GM21515 (cell line): ENCODE measurements around the gene EXOSC1.
"Not testable (repeated sequence)": the region's sequence is repeated elsewhere in the genome, so short reads cannot be mapped to it uniquely, and the experiment has no call there.

Source experiments
- ATAC-seq: cut with Tn5 transposase; IDR thresholded peaks from one replicate; pipeline ENCODE4 v1.9.1; 2021; ENCODE audit not compliant: unreplicated experiment

Gene EXOSC1, protein sequence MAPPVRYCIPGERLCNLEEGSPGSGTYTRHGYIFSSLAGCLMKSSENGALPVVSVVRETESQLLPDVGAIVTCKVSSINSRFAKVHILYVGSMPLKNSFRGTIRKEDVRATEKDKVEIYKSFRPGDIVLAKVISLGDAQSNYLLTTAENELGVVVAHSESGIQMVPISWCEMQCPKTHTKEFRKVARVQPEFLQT

DNA sequence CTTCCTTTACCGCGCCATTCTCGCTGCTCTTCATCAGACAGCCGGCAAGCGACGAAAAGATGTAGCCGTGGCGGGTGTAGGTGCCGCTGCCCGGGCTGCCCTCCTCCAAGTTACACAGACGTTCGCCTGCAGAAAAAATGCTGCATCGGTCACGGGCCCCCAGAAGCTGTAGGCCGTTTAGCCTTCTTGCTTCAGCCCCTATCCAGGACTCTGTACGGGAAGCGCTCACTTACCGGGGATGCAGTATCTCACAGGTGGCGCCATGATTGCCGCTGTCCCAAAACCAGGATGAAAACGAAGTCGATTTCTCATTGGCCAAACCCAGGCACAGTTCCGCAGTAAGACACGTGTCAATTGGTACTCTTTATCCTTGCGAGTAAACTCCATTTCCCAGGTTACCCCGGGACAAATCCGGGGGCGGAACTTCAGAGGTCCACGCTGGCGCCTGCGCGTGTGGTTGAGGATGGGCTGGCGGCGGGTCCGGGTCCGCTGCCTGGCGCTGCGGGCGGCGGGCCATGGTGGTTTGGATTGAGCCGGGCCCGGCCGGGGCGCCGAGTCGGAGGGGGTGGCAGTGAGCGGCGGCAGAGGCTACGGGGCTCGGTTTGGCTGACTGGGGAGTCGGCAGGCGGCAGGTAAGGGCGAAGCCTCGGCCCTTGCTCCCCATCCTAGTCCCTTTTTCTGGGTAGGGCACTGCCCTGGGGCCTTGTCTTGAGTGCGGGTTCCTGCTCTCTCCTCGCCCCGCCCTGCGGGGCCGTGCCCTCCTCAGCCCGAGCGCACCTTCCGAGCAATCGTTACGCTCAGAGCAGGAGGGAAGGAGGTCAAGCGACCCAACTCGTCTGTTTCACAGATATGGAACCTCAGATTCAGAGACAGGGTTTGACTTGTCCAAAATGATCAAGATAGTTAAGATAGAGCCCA lies at the start of gene EXOSC1, which contains the start of gene ZDHHC16:
TSS of gene EXOSC1 (minus strand) at position 285 of the 918 bp plus-strand sequence. CDS start at position 264, 21 bp downstream.
TSS of gene ZDHHC16 (plus strand) at position 454 of the 918 bp plus-strand sequence. CDS start 5,501 bp downstream, outside the sequence.
- peak; percentile 98 for ATAC-seq

DNA sequence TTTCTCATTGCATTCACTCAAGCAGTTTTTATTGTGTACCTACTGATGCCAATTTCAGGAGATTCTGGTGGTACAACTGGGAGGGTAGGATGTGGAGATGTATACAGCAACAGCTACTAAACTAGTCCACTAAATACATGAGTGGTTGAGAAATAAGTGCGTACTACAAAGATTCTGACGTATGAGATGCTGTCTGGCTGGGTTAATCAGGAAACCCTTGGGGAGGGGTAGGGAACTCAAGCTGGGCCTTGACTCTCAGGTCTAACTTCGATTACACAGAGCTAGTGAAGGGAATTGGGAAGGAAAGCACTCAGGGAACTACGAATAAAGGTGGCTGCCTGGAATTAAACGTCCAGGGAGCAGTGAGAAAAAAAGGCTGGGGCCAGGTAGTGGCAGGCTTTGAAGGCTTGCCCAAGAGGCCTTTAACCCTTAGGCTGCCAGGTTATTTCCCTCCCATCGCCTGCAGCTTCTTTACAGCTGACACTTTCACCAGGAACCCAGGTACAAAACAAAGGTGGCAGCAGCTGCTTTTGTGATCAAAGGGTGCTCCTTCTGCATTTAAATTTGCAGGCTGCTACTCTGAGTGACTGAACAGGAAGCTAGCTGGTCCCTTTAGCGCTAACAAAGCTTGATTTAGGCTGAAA lies 49.2 kb upstream of the EXOSC1 start:
- ATAC-seq: no peak

DNA sequence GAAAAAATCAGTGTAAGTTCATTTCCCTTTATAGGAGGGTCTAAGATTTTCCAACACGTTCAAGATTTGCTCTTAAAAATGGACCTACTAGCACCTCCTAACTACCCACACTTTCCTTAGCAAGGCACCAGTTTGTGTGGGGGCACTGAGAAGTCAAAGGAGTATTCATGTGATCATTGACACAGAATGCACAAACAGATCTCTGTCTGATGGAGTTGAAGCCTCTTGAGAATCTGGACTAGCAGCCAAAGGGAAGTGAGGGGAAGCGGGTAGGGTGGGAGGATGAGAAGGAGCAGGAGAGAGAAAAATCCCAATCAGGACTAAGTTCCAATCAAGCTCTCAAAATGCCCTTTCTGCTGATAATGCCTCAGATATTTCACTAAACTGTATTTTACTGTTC lies 48.3 kb upstream of the EXOSC1 start:
- ATAC-seq: no peak

DNA sequence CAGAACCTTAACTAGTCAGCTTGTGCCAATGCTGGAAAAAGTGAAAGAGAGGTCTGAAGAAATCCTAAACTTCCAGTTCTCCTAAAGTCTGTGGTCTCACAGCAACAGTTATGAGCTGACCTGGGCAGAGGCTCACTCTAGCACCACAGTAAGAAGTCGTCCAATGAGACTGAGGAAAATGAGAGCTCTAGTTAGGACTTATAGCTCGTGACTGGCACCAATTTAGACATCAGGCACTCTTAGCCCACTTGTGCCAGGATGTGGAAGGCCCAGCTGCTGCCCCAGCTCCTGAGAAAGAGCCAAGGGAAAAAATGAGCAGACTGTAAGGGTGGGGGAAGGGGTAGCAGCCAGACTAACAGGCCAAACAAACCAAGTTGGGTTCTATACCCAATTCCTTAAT lies 44.8 kb upstream of the EXOSC1 start:
- ATAC-seq: no peak

DNA sequence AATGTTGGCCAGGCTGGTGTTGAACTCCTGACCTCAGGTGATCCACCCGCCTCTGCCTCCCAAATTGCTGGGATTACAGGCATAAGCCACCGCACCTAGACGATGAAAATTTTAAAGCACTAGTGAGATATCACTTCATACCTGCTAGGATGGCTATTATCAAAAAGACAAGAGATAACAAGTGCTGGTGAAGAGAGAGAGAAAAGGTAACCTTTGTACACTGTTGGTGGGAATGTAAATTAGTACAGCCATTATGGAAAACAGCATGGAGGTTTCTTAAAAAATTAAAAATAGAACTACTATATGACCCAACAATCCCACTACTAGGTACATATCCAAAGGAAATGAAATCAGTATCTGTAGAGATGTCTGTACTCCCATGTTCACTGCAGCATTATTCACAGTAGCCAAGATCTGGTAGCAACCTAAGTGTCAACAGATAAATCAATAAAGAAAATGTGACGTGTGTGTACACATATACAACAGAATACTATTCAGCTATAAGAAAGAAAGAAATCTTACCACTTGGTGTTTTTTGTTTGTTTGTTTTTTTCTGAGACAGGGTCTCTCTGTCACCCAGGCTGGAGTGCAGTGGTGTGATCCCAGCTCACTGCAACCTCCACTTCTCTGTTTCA lies 40.0 kb upstream of the EXOSC1 start:
- no peak for ATAC-seq

DNA sequence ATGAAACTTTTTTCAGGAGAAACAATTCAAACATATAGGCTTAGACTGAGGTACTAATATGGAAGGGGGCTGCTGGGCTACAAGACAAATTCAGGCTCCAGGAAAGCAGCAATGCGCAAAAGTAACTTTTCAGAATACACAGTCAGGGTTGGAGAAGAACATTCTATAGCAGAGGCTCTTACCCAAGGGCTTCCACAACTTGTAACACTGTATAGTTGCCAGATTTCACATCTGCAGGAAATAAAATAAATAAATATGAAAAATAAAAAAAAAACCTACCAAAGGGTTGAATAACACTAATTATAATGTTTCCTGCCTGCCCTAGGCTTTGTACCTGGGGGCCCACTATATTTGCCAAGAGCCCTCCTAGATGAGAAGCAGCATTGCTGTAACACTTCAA lies 38.1 kb upstream of the EXOSC1 start:
- ATAC-seq: no peak

DNA sequence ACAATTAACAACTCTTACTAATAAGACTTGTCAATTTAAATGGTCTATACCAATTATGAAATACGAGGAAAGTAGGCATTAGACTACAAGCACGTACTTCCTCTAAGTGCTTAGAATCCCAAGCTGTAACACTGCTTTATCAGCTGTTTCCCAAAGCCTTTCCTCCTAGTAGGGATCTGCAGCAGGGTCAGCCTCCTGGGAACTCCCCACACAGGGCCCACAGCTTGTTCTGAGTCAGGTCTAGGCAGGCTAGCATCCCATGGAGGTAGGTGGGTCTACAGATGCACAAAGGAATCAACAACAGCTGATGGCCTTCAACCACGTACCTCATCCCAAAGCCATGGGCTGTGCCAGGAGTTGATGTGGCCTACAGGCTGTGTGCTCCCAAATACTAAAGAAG lies 37.7 kb upstream of the EXOSC1 start:
- ATAC-seq: no peak

DNA sequence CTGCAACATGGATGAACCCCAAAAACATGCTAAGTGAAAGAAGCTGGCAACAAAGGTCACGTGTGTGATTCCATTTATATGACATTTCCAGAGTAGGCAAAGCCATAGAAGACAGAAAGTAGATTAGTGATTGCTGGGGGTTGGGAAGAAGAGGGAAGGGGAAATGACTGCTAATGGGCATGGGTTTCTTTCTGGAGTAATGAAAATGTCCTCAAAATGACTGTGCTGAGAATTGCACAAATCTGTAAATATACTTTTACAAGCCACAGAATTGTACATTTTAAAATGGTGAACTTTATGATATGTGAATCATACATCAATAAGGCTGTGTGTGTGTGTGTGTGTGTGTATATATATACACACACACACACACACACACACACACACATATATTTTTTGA lies 36.6 kb upstream of the EXOSC1 start:
- no peak for ATAC-seq

DNA sequence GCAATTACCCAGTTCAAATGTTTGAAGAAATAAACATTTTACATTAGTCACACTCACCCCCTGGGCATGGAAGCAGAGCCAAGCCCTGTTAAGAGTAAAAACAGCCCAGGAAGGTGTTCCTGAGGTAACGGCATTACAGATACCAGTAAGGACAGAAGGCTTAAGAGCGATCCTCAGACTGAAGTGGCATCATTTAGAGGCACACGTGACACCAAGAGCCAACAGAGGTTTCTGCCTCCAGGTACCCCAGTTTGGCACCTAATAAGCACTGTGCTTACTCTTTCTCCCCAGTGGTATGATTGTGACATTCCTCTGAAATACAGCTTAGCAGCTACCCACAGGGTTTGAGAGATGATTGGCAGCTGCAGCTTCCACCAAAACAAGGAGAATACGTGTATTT lies 35.3 kb upstream of the EXOSC1 start:
- ATAC-seq: no peak

DNA sequence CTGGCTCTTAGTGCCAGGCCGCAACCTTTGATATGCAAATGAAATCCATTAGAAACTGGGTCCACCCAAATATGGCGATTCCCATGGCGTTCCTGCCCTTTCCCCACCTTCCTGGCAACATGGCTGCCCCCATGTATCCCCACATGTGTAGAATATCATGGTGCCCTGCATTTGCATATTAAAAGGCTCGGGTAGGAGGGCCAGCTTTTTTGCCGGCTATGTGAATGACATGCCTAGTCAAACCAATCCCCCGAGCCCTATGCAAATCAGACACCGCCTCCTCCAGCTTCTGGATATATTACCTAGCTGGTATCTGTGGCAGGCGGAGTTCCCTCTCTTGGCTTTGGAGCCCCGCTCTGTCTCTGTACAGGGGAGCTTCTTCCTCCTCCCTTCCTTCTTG lies 34.1 kb upstream of the EXOSC1 start:
- no peak for ATAC-seq

DNA sequence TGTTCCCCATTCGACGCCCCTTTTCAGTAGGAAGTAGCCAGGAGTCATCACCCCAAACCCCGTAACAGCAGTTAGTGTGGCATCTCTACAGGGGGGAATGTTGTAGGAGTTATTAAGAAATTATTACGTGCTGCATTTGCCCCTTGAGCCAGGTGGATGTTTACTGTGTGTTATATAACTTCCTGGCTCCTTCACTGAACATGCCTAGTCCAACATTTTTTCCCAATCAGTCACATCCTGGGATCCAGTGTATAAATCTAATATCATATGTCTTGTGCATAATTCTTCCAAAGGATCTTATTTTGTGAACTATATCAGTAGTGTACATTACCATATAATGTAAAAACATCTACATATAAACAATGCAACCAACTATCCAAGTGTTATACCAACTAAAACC lies 33.6 kb upstream of the EXOSC1 start:
- ATAC-seq: not testable (repeated sequence)

DNA sequence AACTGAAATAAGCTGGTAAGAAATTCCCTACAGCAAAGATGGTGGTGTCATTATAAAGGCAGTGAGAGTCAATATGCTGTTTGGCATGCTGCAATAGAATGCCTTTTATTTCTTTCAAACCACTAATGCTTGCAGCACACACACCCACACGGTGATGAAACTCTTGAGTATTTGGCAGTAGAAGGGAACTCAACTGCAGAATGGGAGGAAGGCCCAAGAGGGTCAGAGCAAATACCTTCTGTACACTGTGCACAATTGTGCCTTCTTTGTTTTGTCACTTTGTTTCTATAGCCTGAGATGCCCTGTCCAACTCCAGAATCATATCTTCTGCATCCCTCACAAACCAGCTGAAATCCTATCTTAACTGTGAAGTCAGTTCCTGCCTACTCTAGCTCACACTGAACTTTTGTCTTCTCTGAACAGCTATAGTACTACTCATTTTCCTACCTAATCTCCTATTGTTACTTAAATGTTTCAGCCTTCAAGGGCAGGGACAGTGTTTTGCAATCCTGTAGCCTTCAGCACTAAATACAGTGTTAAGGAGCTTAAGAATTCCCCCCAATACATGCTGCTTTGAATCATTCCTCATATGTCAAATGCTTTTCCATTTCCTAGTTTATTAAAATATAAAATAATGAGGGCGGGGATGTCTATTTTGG lies 30.3 kb upstream of the EXOSC1 start:
- no peak for ATAC-seq

DNA sequence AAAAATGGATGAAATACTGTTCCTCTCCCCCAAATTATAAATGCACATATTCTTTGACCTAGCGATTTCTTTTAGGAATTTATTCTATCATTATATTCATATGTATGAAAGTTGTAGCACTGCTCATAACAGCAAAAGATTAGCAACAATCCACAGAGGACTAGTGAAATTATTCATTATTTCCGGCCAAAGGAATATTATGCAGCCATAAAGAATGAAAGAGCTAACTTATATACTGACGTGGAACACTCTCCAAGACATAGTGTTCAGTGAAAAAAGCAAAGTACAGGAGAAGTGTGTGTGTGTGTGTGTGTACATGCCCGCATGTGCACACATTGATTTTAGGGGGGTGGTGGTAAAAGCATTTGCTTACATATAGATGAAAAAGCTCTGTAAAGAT lies 29.1 kb upstream of the EXOSC1 start:
- ATAC-seq: no peak

DNA sequence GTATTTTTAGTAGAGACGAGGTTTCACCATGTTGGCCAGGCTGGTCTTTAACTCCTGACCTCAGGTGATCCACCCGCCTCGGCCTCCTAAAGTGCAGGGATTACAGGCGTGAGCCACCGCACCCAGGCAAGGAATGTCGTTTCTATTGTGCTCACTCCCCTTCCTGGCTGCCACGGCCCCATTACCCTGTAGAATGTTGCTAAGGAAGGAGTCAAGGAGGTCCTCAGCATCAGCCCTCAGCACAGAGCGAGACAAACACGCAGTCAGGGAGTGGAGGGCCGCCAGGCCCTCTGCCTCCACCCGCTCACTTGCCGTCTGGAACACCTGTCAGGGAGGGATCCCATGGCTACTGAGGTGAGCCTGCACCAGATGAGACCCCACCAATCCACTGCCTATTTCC lies 23.0 kb upstream of the EXOSC1 start:
- ATAC-seq: not testable (repeated sequence)

DNA sequence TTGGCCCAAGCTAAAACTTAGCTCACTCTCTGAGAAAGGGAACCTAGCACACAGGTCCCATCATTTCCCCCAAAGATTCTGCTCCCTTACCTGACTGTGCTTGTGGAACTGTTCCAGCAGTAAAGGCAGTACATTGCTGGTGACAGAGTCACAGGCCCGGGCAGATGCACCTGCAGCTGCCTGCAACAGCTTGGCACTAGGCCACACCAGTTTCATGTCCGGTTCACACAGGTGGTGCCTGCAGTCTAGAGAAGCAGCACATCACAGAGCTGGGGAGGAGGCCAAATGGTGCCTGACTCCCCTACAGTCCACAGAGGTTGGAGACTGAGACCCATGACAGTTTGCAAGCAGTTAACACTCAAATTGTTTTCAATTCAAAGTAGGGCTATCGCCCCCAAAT lies 22.4 kb upstream of the EXOSC1 start:
- ATAC-seq: no peak

DNA sequence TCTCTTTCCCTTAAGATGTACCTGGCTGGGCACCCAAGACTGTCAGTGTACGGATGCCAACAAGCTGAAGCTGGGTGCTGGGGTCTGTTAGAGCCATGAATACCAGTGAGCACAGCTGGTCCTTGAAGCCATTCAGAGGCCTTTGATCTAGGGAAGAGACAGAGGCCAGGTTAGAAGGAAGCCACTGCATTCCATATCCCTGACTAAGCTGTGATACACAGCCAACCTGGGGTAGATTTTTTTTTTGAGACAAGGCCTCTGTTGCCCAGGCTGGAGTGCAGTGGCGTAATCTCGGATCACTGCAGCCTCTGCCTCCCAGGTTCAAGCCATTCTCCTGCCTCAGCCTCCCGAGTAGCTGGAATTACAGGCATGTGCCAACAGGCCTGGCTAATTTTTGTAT lies 20.9 kb upstream of the EXOSC1 start:
- ATAC-seq: no peak

DNA sequence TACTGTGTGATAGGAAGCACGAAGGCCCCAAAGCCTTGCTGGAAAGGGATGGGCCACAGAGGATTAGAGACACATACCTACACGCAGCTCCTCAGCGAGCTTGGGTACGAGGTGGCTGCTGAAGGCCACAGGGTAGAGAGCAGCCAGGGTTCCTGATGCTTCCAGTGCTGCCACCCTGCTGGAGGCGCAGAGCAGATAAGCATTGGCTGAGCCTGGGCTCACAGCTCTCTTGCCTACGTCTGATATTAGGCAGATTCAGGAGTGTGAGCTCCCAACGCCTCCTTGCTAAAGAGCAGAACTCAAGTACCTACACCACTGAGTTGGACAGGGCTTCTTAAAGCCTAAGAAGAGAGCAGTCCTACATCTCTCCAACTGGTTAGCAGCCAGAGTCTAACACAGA lies 20.2 kb upstream of the EXOSC1 start:
- ATAC-seq: no peak

DNA sequence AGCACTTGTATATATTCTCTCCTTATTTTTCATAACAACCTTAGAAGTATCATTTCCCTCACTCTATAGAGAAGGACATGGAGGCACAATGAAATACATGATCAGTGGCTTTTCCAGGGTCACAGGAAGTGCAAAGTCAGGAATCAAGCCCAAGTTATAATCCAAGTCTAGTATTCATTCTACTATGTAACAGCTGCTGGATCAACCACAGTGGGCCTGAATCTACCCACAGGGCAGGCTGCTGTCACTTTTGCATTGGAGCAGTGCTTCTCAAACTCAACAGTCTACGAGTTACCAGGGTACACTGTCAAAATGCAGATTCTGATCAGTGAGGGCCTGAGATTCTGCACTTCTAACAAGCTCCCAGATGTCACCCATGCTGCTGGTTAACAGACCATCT lies 18.4 kb upstream of the EXOSC1 start:
- no peak for ATAC-seq

DNA sequence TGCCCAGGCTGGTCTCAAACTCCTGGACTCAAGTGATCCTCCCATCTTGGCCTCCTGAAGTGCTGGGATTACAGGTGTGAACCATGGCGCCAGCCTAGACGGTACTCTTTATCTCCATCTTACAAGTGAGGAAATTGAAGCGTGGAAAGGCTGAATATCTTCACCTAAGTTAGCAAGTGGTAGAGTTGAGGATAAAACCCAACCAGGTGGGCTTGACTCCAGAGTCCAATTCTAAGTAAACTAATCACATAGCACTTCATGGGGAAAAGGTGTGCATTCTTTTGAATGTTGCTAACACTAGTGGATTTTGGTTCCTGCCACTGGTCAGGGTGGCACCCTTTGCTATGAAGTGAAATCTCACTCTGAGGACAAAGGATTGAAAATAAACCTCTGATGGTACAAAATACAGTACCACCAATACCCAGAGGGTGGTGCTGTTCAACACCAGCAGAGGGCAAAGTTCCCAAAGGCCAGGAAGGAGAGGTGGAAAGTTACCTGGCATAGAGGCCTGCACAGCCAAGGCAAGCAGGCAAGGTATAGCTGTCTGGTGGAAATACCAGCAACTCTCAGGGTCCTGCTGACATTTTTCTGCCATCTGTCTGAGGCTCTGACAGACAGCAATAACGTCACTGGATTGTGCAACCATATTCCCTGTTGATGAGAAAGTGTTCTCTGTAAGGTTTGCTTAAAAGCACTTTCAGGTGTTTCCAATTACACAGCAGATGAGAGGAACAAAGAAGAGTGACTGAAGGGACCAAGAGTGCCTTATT lies 17.7 kb upstream of the EXOSC1 start:
- ATAC-seq: no peak

DNA sequence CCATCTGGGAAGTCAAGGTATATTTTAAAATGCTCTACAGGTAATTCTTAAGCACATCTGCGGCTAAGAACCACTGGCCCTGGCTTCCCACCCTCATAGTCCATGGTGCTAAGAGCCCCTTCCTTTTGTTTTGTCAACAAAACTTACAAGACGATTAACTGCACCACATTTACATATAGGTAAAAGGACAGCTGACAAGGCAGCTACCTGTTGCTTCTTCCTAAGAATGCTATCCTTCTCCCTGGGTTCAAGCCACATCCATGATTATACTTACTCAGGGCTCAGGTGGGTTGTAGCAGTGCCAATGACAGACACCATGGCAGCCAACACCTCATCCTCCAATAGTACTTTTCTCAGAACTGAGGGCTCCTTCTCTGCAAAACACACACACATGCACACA lies 16.5 kb upstream of the EXOSC1 start:
- ATAC-seq: no peak
